Mucosa of stomach (tissue), 1 donor: ENCODE data around the gene PSD.

ENCODE experiments used
- H3K27me3 ChIP-seq: one replicate; pipeline ENCODE4 v1.7.0; 2013; ENCODE audit warnings: mild to moderate bottlenecking, low read length; ENCODE audit not compliant: control insufficient read depth, insufficient read depth
- H3K36me3 ChIP-seq: one replicate; pipeline ENCODE4 v1.7.0; 2013; ENCODE audit warnings: low read length; ENCODE audit not compliant: control insufficient read depth, insufficient read depth
- H3K4me1 ChIP-seq: one replicate; pipeline ENCODE4 v1.7.0; 2013; ENCODE audit warnings: mild to moderate bottlenecking, low read length; ENCODE audit not compliant: control insufficient read depth, insufficient read depth
- H3K4me3 ChIP-seq: one replicate; pipeline ENCODE4 v1.7.0; 2013; ENCODE audit warnings: low read length
- H3K9ac ChIP-seq: one replicate; pipeline ENCODE4 v1.7.0; 2013; ENCODE audit warnings: mild to moderate bottlenecking, low read length, moderate library complexity
- H3K9me3 ChIP-seq: one replicate; pipeline ENCODE4 v1.7.0; 2013; ENCODE audit warnings: mild to moderate bottlenecking, low read length, moderate library complexity; ENCODE audit not compliant: control insufficient read depth
- donor health status: Pancreatic carcinoma.

Gene PSD

DNA sequence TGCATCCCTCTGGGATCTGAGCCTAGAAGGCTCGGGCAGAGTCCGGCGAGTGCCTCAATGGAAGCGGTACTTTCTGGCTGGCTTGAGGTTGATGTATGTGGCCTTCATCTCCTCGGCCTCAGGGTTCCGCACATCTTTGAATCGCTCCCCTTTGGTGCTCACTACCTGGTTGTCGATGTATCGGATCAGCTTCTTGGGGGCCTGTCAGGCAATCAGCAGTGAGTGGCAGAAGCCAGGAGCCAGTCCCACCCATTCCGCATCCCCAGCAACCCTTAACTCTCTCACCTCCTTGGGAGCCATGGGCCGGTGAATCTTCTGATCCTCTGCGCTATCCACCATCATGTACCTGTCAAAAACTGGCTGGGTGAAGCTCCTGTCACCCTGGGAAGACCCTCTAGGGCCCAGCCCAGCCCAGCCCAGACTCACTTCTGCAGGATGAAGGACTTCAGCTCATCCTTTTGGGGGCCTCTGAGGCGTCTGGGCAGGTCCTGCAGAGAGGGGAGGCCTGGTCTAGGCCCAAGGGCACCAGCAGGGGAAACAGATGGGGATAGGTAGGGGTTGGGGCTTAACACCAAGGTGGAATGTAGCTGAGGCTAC, 4.9 kb upstream of the PSD start:
- H3K27me3 ChIP-seq = peaks cover 5% of the 10 kb centered on the region
- no peaks in the 10 kb centered on the region for H3K36me3 ChIP-seq
- no peaks in the 10 kb centered on the region for H3K9me3 ChIP-seq
- H3K4me1 ChIP-seq = peaks cover 33% of the 10 kb centered on the region
- peak overlapping the region; percentile 80 for H3K9ac ChIP-seq
- peak overlapping the region; percentile 70 for H3K4me3 ChIP-seq

GRCh38 chr10:102422545-102423129, 4.1 kb upstream of the PSD start:
- H3K9ac ChIP-seq = peak overlapping the region; percentile 80
- peak overlapping the region; percentile 70 for H3K4me3 ChIP-seq
- H3K36me3 ChIP-seq = no peaks in the 10 kb centered on the region
- H3K27me3 ChIP-seq = peaks cover 11% of the 10 kb centered on the region
- H3K4me1 ChIP-seq = peaks cover 33% of the 10 kb centered on the region
- no peaks in the 10 kb centered on the region for H3K9me3 ChIP-seq

DNA sequence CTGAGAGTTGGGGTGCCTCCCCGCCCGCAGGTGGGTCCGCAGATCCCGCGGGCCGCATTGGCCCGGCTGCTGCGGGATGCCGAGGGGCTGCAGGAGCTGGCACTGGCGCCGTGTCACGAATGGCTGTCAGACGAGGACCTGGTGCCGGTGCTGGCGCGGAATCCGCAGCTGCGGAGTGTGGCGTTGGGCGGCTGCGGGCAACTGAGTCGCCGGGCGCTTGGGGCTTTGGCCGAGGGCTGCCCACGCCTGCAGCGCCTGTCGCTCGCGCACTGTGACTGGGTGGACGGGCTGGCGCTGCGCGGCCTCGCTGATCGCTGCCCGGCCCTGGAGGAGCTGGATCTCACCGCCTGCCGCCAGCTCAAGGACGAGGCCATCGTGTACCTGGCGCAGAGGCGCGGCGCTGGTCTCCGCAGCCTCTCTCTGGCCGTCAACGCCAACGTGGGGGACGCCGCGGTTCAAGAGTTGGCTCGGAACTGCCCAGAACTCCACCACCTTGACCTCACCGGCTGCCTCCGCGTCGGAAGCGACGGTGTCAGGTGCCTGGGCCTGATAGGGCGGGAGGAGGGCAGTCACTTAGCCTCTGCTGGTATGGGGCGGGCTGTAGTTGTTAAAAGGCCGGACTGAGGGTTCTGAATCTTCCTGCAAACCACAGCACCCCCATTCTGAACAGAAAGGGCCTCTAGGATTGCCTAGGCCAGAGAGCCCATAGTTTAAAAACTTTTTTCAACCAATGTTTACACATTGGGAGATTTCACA, 3.4 kb upstream of the PSD start:
- H3K4me1 ChIP-seq = peaks cover 33% of the 10 kb centered on the region
- peaks cover 16% of the 10 kb centered on the region for H3K27me3 ChIP-seq
- H3K36me3 ChIP-seq = no peaks in the 10 kb centered on the region
- peak overlapping the region; percentile 80 for H3K9ac ChIP-seq
- H3K9me3 ChIP-seq = no peaks in the 10 kb centered on the region
- peak overlapping the region; percentile 70 for H3K4me3 ChIP-seq

DNA sequence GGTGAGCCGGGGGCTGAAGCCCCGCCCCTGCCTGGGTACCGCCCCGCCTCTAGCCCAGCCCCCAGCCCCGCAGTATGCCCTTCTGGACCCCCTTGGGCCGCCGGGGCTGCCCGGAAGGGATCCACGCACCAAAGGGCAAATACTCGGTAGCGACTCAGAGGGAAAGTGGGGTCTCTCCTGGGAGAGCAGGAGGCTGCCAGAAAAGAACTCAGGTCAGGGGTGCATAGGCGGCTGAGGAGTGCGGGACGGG, 2.8 kb upstream of the PSD start:
- H3K4me3 ChIP-seq = peak overlapping the region; percentile 70
- peak overlapping the region; percentile 80 for H3K9ac ChIP-seq
- H3K27me3 ChIP-seq = peaks cover 21% of the 10 kb centered on the region
- no peaks in the 10 kb centered on the region for H3K36me3 ChIP-seq
- no peaks in the 10 kb centered on the region for H3K9me3 ChIP-seq
- H3K4me1 ChIP-seq = peaks cover 33% of the 10 kb centered on the region

DNA sequence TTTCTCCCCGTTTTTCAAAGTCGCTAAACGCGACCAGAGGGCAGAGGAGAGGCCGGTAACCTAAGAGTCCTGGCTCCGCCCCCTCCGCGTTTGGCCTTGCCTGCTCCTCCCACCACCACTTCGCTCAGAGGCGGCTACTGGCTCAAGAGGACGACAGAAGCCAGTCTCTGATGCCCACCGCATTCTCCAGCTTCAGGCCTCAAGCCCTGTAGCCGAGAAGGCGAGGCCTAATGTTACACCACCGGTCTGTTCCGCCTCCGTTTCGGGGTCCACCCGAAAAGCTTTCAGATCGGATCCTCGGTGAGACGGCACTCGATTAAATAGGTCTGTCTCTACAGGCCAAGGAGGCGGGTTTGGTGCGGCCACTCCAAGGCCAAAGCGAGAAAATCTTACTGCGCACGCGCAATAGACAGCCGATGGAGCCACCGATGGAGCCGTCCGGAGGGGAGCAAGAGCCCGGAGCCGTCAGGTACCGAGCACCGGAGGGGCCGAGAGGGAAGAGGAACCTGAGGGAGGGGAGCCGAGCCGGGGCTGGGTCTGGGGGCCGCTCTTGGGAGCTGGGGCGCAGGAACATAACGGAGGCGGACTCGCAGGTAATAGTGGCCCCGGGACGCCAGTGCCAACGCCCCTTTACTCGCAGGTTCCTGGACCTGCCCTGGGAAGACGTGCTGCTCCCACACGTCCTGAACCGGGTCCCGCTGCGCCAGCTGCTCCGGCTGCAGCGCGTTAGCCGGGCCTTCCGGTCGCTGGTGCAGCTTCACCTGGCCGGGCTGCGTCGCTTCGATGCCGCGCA, 2.3 kb upstream of the PSD start, which contains the start of gene FBXL15:
TSS of gene FBXL15 (plus strand) at position 123 of the 793 bp plus-strand sequence. CDS start at position 417, 294 bp downstream.
- Histone ChIP-seq H3K4me3 (peak within 1 kb of the TSS; percentile 70), H3K27me3 (peaks cover 22% of the 10 kb centered on the region), H3K9ac (peak within 1 kb of the TSS; percentile 80), H3K9me3 (no peaks in the 10 kb centered on the region), H3K4me1 (peaks cover 33% of the 10 kb centered on the region), H3K36me3 (no peaks in the 10 kb centered on the region)

- Histone ChIP-seq H3K4me1 (peaks cover 33% of the 10 kb centered on the region), H3K4me3 (peak overlapping the region; percentile 70), H3K36me3 (no peaks in the 10 kb centered on the region), H3K9me3 (no peaks in the 10 kb centered on the region), H3K27me3 (peaks cover 22% of the 10 kb centered on the region), H3K9ac (peak overlapping the region; percentile 80)
These were observed 1.7 kb upstream of the PSD start for GRCh38 chr10:102420181-102420713.

- Histone ChIP-seq H3K9ac (no peak overlapping the region), H3K4me3 (peak overlapping the region; percentile 70), H3K9me3 (no peaks in the 10 kb centered on the region), H3K4me1 (peaks cover 33% of the 10 kb centered on the region), H3K36me3 (no peaks in the 10 kb centered on the region), H3K27me3 (peaks cover 26% of the 10 kb centered on the region)
These were observed 940 bp upstream of the PSD start for GRCh38 chr10:102419269-102420180.

GRCh38 chr10:102416695-102417094, 1.9 kb downstream of the PSD start:
- peaks cover 41% of the 10 kb centered on the region for H3K27me3 ChIP-seq
- H3K4me1 ChIP-seq = peaks cover 16% of the 10 kb centered on the region
- H3K9ac ChIP-seq = no peak overlapping the region
- H3K36me3 ChIP-seq = no peaks in the 10 kb centered on the region
- no peaks in the 10 kb centered on the region for H3K9me3 ChIP-seq
- no peak overlapping the region for H3K4me3 ChIP-seq

GRCh38 chr10:102416283-102416682, 2.3 kb downstream of the PSD start:
- Histone ChIP-seq H3K9ac (no peak overlapping the region), H3K9me3 (no peaks in the 10 kb centered on the region), H3K36me3 (no peaks in the 10 kb centered on the region), H3K4me3 (no peak overlapping the region), H3K4me1 (peaks cover 16% of the 10 kb centered on the region), H3K27me3 (peaks cover 45% of the 10 kb centered on the region)

- Histone ChIP-seq H3K9ac (no peak overlapping the region), H3K4me1 (peaks cover 16% of the 10 kb centered on the region), H3K4me3 (no peak overlapping the region), H3K36me3 (no peaks in the 10 kb centered on the region), H3K9me3 (no peaks in the 10 kb centered on the region), H3K27me3 (peaks cover 60% of the 10 kb centered on the region)
These were observed 3.8 kb downstream of the PSD start for GRCh38 chr10:102414749-102415148.
